IMR-90 (cell line): Measurements from ENCODE around the gene TMPRSS15. TPM values are rescaled to one million over a fixed set of nuclear protein-coding genes. Genes with fewer than 3 reads are reported as not detected.

Experiments used
- ATAC-seq: fragments of 200-7000 bp; cut with Tn5 transposase; 2 replicates; pipeline ENCODE4 v1.9.1; 2020; ENCODE audit warnings: low read depth, mild to moderate bottlenecking, moderate library complexity
- BruUV-seq: library from RNA; stranded (reverse); fragments of 400-500 nt; replicated peaks from 2 replicates; lab custom pipeline; 2021; lab: Mats Ljungman, UMichigan
- CTCF ChIA-PET: fragments of 300-600 bp; formaldehyde crosslinking; extraction: SDS; loops from one replicate; lab custom pipeline; 2021; ENCODE audit warnings: antibody characterized with exemption; lab: Yijun Ruan, JAX
- POLR2A ChIA-PET: fragments of 300-600 bp; sonication (Branson Sonifier 250); formaldehyde crosslinking; loops from one replicate; lab custom pipeline; 2022; ENCODE audit warnings: antibody characterized with exemption; ENCODE audit not compliant: unreplicated experiment; lab: Charles Lee
- DNase-seq: peaks from one replicate; pipeline ENCODE4 v3.0.0; 2013
- H2AFZ ChIP-seq: replicated peaks from 2 replicates; pipeline ENCODE3; 2013; ENCODE audit warnings: low read length, mild to moderate bottlenecking; ENCODE audit not compliant: poor library complexity
- H2AK5ac ChIP-seq: 2 replicates; pipeline ENCODE4 v1.6.1; 2013; ENCODE audit warnings: low read depth, low read length, inconsistent platforms
- H2AK9ac ChIP-seq: replicated peaks from 2 replicates; pipeline ENCODE3; 2013; ENCODE audit warnings: mild to moderate bottlenecking, low read depth, low read length, moderate library complexity; ENCODE audit not compliant: poor library complexity
- H2BK120ac ChIP-seq: 2 replicates; pipeline ENCODE4 v1.6.1; 2013; ENCODE audit warnings: low read depth, low read length, inconsistent platforms
- H2BK15ac ChIP-seq: 3 replicates; pipeline ENCODE4 v1.6.1; 2013; ENCODE audit warnings: low read depth, low read length, inconsistent platforms
- H2BK20ac ChIP-seq: 2 replicates; pipeline ENCODE4 v1.6.1; 2013; ENCODE audit warnings: low read depth, mild to moderate bottlenecking, inconsistent platforms, low read length, moderate library complexity
- H2BK5ac ChIP-seq: 2 replicates; pipeline ENCODE4 v1.6.1; 2013; ENCODE audit warnings: mild to moderate bottlenecking, low read depth, low read length, inconsistent platforms; ENCODE audit not compliant: poor library complexity, severe bottlenecking
- H3K14ac ChIP-seq: replicated peaks from 2 replicates; pipeline ENCODE4 v1.6.1; 2013; ENCODE audit warnings: low read depth, low read length, inconsistent platforms
- H3K18ac ChIP-seq: 2 replicates; pipeline ENCODE4 v1.6.1; 2013; ENCODE audit warnings: low read depth, low read length, control low read depth
- H3K23ac ChIP-seq: 2 replicates; pipeline ENCODE4 v1.6.1; 2013; ENCODE audit warnings: low read depth, low read length, inconsistent platforms
- H3K27ac ChIP-seq: 2 replicates; pipeline ENCODE4 v1.5.1; 2013; ENCODE audit warnings: mild to moderate bottlenecking, control low read depth, low read length; ENCODE audit not compliant: insufficient read depth
- H3K27me3 ChIP-seq: 2 replicates; pipeline ENCODE4 v1.6.1; 2013; ENCODE audit warnings: low read length; ENCODE audit not compliant: control insufficient read depth, insufficient read depth
- H3K36me3 ChIP-seq: 2 replicates; pipeline ENCODE4 v1.6.1; 2013; ENCODE audit warnings: low read length, mixed read lengths; ENCODE audit not compliant: control insufficient read depth, insufficient read depth
- H3K4ac ChIP-seq: 2 replicates; pipeline ENCODE4 v1.6.1; 2013; ENCODE audit warnings: low read depth, low read length, inconsistent platforms
- H3K4me1 ChIP-seq: 2 replicates; pipeline ENCODE4 v1.6.1; 2013; ENCODE audit warnings: low read length, mixed read lengths; ENCODE audit not compliant: control insufficient read depth, insufficient read depth
- H3K4me2 ChIP-seq: 2 replicates; pipeline ENCODE4 v1.6.1; 2013; ENCODE audit warnings: low read depth, mild to moderate bottlenecking, control low read depth, low read length, moderate library complexity
- H3K4me3 ChIP-seq: 2 replicates; pipeline ENCODE4 v1.5.1; 2013; ENCODE audit warnings: low read depth, mild to moderate bottlenecking, control low read depth, low read length, moderate library complexity; ENCODE audit not compliant: insufficient read depth
- H3K56ac ChIP-seq: 2 replicates; pipeline ENCODE4 v1.6.1; 2013; ENCODE audit warnings: low read length, inconsistent platforms; ENCODE audit not compliant: insufficient read depth; ENCODE audit errors: extremely low read depth
- H3K79me1 ChIP-seq, 2 experiments: 2 replicates each; pipeline ENCODE4 v1.6.1; 2013; ENCODE audit warnings: low read length in 2 of 2, inconsistent platforms in 1 of 2, low read depth in 1 of 2
- H3K9ac ChIP-seq: 2 replicates; pipeline ENCODE4 v1.6.1; 2013; ENCODE audit warnings: low read depth, low read length, control low read depth
- H3K9me1 ChIP-seq: 2 replicates; pipeline ENCODE4 v1.6.1; 2013; ENCODE audit warnings: low read length, inconsistent platforms; ENCODE audit not compliant: insufficient read depth
- H3K9me3 ChIP-seq: 2 replicates; pipeline ENCODE4 v1.6.1; 2013; ENCODE audit warnings: low read length; ENCODE audit not compliant: control insufficient read depth, insufficient read depth
- H4K20me1 ChIP-seq: 2 replicates; pipeline ENCODE4 v1.6.1; 2013; ENCODE audit warnings: low read length, inconsistent platforms; ENCODE audit not compliant: insufficient read depth
- H4K5ac ChIP-seq: 2 replicates; pipeline ENCODE4 v1.6.1; 2013; ENCODE audit warnings: mild to moderate bottlenecking, low read depth, low read length, control low read depth
- H4K8ac ChIP-seq, 2 experiments: 2 replicates each; pipeline ENCODE4 v1.6.1; 2013; ENCODE audit warnings: low read depth in 2 of 2, low read length in 2 of 2, control low read depth in 1 of 2, inconsistent platforms in 1 of 2
- H4K91ac ChIP-seq: 2 replicates; pipeline ENCODE4 v1.6.1; 2013; ENCODE audit warnings: low read depth, low read length, inconsistent platforms; ENCODE audit not compliant: insufficient read depth
- BHLHE40 ChIP-seq: fragments of 150-350 bp; IDR thresholded peaks from 2 replicates; pipeline ENCODE4 v1.6.1; 2016; ENCODE audit warnings: mild to moderate bottlenecking, low read depth, low read length
- CEBPB ChIP-seq: IDR thresholded peaks from 2 replicates; pipeline ENCODE4 v1.6.1; 2012; ENCODE audit warnings: low read depth, low read length, improper control_type of control experiment
- CHD1 ChIP-seq: IDR thresholded peaks from 2 replicates; pipeline ENCODE4 v1.6.1; 2012; ENCODE audit warnings: low read depth, low read length, improper control_type of control experiment
- FOS ChIP-seq: fragments of 150-350 bp; IDR thresholded peaks from 2 replicates; pipeline ENCODE4 v1.6.1; 2016; ENCODE audit warnings: low read depth, low read length
- MAFK ChIP-seq: IDR thresholded peaks from 2 replicates; pipeline ENCODE4 v1.6.1; 2012; ENCODE audit warnings: low read depth, low read length, improper control_type of control experiment
- MAZ ChIP-seq: IDR thresholded peaks from 2 replicates; pipeline ENCODE4 v1.6.1; 2012; ENCODE audit warnings: low read depth, mild to moderate bottlenecking, low read length, improper control_type of control experiment, moderate library complexity, borderline replicate concordance
- MXI1 ChIP-seq: IDR thresholded peaks from 2 replicates; pipeline ENCODE4 v1.6.1; 2012; ENCODE audit warnings: low read depth, mild to moderate bottlenecking, low read length, moderate library complexity, borderline replicate concordance
- NFE2L2 ChIP-seq: fragments of 150-350 bp; IDR thresholded peaks from 2 replicates; pipeline ENCODE4 v1.6.1; 2016; ENCODE audit warnings: low read depth, mild to moderate bottlenecking, low read length
- POLR2A ChIP-seq: IDR thresholded peaks from 2 replicates; pipeline ENCODE4 v1.6.1; 2012; ENCODE audit warnings: mild to moderate bottlenecking, low read depth, low read length
- RAD21 ChIP-seq: IDR thresholded peaks from 2 replicates; pipeline ENCODE4 v1.6.1; 2012; ENCODE audit warnings: low read length, improper control_type of control experiment
- RCOR1 ChIP-seq: IDR thresholded peaks from 2 replicates; pipeline ENCODE4 v1.6.1; 2012; ENCODE audit warnings: mild to moderate bottlenecking, low read length, improper control_type of control experiment; ENCODE audit not compliant: insufficient replicate concordance
- RFX5 ChIP-seq: IDR thresholded peaks from 2 replicates; pipeline ENCODE4 v1.8.0; 2012; ENCODE audit warnings: low read depth, mild to moderate bottlenecking, low read length, moderate library complexity
- SMC3 ChIP-seq: fragments of 150-350 bp; IDR thresholded peaks from 2 replicates; pipeline ENCODE4 v1.6.1; 2016; ENCODE audit warnings: low read depth, mild to moderate bottlenecking, antibody characterized with exemption, low read length, moderate library complexity
- WGBS, 2 experiments: methylation state at CpG; one replicate each; pipeline versions ENCODE4 v1.1.5 to v1.1.7; 2013; ENCODE audit warnings: missing lambda C conversion rate in 2 of 2; ENCODE audit not compliant: insufficient read length in 1 of 2; ENCODE audit errors: extremely low coverage in 2 of 2; 5-methylcytosine and 5-hydroxymethylcytosine counted together
- dilution Hi-C: fragments of 300-500 bp; cut with HindIII; formaldehyde crosslinking; loops from one replicate; pipeline ENCODE4 v1.14.3; 2018; ENCODE audit warnings: low sequenced_read_pairs; ENCODE audit not compliant: unreplicated experiment
- in situ Hi-C: fragments of 300-500 bp; cut with MboI; formaldehyde crosslinking; loops from 3 replicates; pipeline ENCODE4 v1.14.3; 2019; ENCODE audit warnings: low sequenced_read_pairs, inconsistent platforms, mixed read lengths
- intact Hi-C: fragments of 100-400 bp; cut with micrococcal nuclease; formaldehyde crosslinking; loops from 2 replicates; pipeline ENCODE4 v1.10.0; 2022
- polyA plus RNA-seq, 3 experiments: library from polyadenylated mRNA; depleted of rRNA; stranded (reverse); fragments of >200 nt; gene quantifications; 2 replicates each; pipeline ENCODE4 v1.2.3, GENCODE V29; 2012; ENCODE audit warnings: low replicate concordance in 1 of 3
- total RNA-seq: library from RNA; depleted of rRNA; stranded (reverse); fragments of >200 nt; gene quantifications from 2 replicates; pipeline ENCODE4 v1.2.3, GENCODE V29; 2012
- TF ChIP-seq, protein P1 (sequence below): conservative IDR thresholded peaks from 2 replicates; pipeline ENCODE4 v1.5.1; 2012; ENCODE audit warnings: mild to moderate bottlenecking, low read depth, low read length, improper control_type of control experiment
- TF ChIP-seq, protein P2 (sequence below): fragments of 150-350 bp; IDR thresholded peaks from 2 replicates; pipeline ENCODE4 v1.6.1; 2017; ENCODE audit warnings: mild to moderate bottlenecking, antibody characterized with exemption, low read length, low read depth
- TF ChIP-seq, protein P3 (sequence below): fragments of 150-350 bp; IDR thresholded peaks from 2 replicates; pipeline ENCODE4 v1.6.1; 2016; ENCODE audit warnings: low read depth, mild to moderate bottlenecking, low read length, moderate library complexity, borderline replicate concordance

The TMPRSS15 gene
- total and polyA plus RNA-seq, 2 of the 4 experiments (the other 2 are of a cell fraction): not detected

DNA sequence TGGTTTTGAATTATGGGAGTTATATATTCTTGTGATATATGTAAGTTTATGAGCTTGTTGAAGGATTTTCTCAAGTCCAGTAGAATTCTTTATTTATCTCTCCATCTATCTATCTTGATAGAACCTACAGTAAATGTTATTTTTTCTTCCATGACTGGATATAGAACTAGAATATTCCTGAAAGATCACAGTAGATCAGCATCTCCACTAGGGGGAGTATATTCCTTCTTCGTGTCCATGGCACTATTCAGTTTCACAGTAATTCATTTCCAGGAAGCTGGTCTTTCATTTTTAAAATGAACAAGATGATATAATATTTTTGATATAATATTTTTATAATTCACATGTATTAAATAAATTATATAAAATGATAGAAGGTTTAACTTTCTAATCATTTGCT lies 18.8 kb downstream of the TMPRSS15 start:
- no peak overlapping the region for H3K4me3 ChIP-seq
- ChIA-PET POLR2A (no interaction called here), CTCF (no interaction called here)
- DNase-seq: no peak
- H2BK20ac ChIP-seq: no peak overlapping the region
- H3K27ac ChIP-seq: no peak overlapping the region
- intact Hi-C loops: no loop called here
- BruUV-seq: no TSS peak
- H4K5ac ChIP-seq: no peak overlapping the region
- no peaks in the 10 kb centered on the region for H3K36me3 ChIP-seq
- dilution Hi-C loops: no loop called here
- no peaks in the 10 kb centered on the region for H4K20me1 ChIP-seq
- no peak overlapping the region for H2AFZ ChIP-seq
- H4K91ac ChIP-seq: no peak overlapping the region
- in situ Hi-C loops: no loop called here
- no peaks in the 10 kb centered on the region for H3K9me1 ChIP-seq
- H3K4me1 ChIP-seq: no peaks in the 10 kb centered on the region
- H2BK15ac ChIP-seq: no peak overlapping the region
- no peak overlapping the region for H4K8ac ChIP-seq
- H3K4ac ChIP-seq: no peak overlapping the region
- no peak overlapping the region for H3K18ac ChIP-seq
- H3K14ac ChIP-seq: no peak overlapping the region
- no peaks in the 10 kb centered on the region for H3K27me3 ChIP-seq
- H3K56ac ChIP-seq: no peak overlapping the region
- no peaks in the 10 kb centered on the region for H3K79me1 ChIP-seq
- H3K9me3 ChIP-seq: no peaks in the 10 kb centered on the region
- no peak for TF ChIP-seq FOS
- TF ChIP-seq RFX5: no peak
- TF ChIP-seq CHD1: no peak
- TF ChIP-seq MAFK: no peak
- TF ChIP-seq BHLHE40: no peak
- TF ChIP-seq, protein P1, sequence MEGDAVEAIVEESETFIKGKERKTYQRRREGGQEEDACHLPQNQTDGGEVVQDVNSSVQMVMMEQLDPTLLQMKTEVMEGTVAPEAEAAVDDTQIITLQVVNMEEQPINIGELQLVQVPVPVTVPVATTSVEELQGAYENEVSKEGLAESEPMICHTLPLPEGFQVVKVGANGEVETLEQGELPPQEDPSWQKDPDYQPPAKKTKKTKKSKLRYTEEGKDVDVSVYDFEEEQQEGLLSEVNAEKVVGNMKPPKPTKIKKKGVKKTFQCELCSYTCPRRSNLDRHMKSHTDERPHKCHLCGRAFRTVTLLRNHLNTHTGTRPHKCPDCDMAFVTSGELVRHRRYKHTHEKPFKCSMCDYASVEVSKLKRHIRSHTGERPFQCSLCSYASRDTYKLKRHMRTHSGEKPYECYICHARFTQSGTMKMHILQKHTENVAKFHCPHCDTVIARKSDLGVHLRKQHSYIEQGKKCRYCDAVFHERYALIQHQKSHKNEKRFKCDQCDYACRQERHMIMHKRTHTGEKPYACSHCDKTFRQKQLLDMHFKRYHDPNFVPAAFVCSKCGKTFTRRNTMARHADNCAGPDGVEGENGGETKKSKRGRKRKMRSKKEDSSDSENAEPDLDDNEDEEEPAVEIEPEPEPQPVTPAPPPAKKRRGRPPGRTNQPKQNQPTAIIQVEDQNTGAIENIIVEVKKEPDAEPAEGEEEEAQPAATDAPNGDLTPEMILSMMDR: no peak
- TF ChIP-seq NFE2L2: no peak
- TF ChIP-seq, protein P2, sequence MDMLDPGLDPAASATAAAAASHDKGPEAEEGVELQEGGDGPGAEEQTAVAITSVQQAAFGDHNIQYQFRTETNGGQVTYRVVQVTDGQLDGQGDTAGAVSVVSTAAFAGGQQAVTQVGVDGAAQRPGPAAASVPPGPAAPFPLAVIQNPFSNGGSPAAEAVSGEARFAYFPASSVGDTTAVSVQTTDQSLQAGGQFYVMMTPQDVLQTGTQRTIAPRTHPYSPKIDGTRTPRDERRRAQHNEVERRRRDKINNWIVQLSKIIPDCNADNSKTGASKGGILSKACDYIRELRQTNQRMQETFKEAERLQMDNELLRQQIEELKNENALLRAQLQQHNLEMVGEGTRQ: no peak
- TF ChIP-seq SMC3: no peak
- TF ChIP-seq MAZ: no peak
- no peak for TF ChIP-seq POLR2A
- no peak for TF ChIP-seq RAD21
- TF ChIP-seq CEBPB: no peak
- no peak for TF ChIP-seq MXI1
- TF ChIP-seq, protein P3, sequence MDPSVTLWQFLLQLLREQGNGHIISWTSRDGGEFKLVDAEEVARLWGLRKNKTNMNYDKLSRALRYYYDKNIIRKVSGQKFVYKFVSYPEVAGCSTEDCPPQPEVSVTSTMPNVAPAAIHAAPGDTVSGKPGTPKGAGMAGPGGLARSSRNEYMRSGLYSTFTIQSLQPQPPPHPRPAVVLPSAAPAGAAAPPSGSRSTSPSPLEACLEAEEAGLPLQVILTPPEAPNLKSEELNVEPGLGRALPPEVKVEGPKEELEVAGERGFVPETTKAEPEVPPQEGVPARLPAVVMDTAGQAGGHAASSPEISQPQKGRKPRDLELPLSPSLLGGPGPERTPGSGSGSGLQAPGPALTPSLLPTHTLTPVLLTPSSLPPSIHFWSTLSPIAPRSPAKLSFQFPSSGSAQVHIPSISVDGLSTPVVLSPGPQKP: no peak
- TF ChIP-seq RCOR1: no peak
- H2AK9ac ChIP-seq: no peak overlapping the region
- no peak overlapping the region for H3K23ac ChIP-seq
- H3K9ac ChIP-seq: no peak overlapping the region
- no peak overlapping the region for H2AK5ac ChIP-seq
- H2BK5ac ChIP-seq: no peak overlapping the region
- H3K4me2 ChIP-seq: no peak overlapping the region
- no peak overlapping the region for H2BK120ac ChIP-seq
- WGBS, 2 experiments: no CpG with 5 or more reads among the region's 1 CpG
- no peak for ATAC-seq
